ENCODE measurements around the gene PDS5A. TPM values are rescaled to one million over a fixed set of nuclear protein-coding genes. Genes with fewer than 3 reads are reported as not detected.
A peak's percentile ranks its signal among the peaks of the same experiment; 100 is the strongest.

The PDS5A gene
- total and polyA plus RNA-seq, 2 of the 13 experiments (the other 11 are each of a cell fraction or from before 2014, with no cell fraction given): 31.8 to 57.0 TPM

- TF ChIP-seq IKZF5 (CRISPR knock-in tag; IDR thresholded peaks at IDR 0.05): 0 out of 2 replicates have a peak, but pooled peaks have one; percentile 5
- TF ChIP-seq ZNF143 (CRISPR knock-in tag; IDR thresholded peaks at IDR 0.05): no peak
- no peak for TF ChIP-seq CENPX (CRISPR knock-in tag; IDR thresholded peaks at IDR 0.05)
- TF ChIP-seq NFATC3 (CRISPR knock-in tag; IDR thresholded peaks at IDR 0.05): no peak
- TF ChIP-seq PHF20 (CRISPR knock-in tag; IDR thresholded peaks at IDR 0.05): peak; percentile 43; the same call in 1 of the 2 replicates
- TF ChIP-seq GABPB1 (CRISPR knock-in tag; IDR thresholded peaks at IDR 0.05): peak; percentile 55; the same call in 1 of the 2 replicates
- no peak for TF ChIP-seq MAZ (IDR thresholded peaks at IDR 0.05; ENCODE audit: borderline replicate concordance, low read depth, low read length)
- 0 out of 2 replicates have a peak, but pooled peaks have one; percentile 5 for TF ChIP-seq MAZ (CRISPR knock-in tag; IDR thresholded peaks at IDR 0.05; ENCODE audit: low read depth)
- TF ChIP-seq ZNF564 (CRISPR knock-in tag; IDR thresholded peaks at IDR 0.05): peak; percentile 33; the same call in 1 of the 2 replicates
- TF ChIP-seq ZNF558 (CRISPR knock-in tag; IDR thresholded peaks at IDR 0.05; ENCODE audit: borderline replicate concordance): peak; percentile 36; the same call in 1 of the 2 replicates
- TF ChIP-seq TCF7L2 (IDR thresholded peaks at IDR 0.05; ENCODE audit: low read depth, low read length): no peak
- TF ChIP-seq ZNF350 (CRISPR knock-in tag; IDR thresholded peaks at IDR 0.05; ENCODE audit: borderline replicate concordance, low read depth): peak; percentile 17; the same call in 1 of the 2 replicates
- TF ChIP-seq, protein P1, sequence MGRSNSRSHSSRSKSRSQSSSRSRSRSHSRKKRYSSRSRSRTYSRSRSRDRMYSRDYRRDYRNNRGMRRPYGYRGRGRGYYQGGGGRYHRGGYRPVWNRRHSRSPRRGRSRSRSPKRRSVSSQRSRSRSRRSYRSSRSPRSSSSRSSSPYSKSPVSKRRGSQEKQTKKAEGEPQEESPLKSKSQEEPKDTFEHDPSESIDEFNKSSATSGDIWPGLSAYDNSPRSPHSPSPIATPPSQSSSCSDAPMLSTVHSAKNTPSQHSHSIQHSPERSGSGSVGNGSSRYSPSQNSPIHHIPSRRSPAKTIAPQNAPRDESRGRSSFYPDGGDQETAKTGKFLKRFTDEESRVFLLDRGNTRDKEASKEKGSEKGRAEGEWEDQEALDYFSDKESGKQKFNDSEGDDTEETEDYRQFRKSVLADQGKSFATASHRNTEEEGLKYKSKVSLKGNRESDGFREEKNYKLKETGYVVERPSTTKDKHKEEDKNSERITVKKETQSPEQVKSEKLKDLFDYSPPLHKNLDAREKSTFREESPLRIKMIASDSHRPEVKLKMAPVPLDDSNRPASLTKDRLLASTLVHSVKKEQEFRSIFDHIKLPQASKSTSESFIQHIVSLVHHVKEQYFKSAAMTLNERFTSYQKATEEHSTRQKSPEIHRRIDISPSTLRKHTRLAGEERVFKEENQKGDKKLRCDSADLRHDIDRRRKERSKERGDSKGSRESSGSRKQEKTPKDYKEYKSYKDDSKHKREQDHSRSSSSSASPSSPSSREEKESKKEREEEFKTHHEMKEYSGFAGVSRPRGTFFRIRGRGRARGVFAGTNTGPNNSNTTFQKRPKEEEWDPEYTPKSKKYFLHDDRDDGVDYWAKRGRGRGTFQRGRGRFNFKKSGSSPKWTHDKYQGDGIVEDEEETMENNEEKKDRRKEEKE (IDR thresholded peaks at IDR 0.05): no peak
- TF ChIP-seq, protein P2, sequence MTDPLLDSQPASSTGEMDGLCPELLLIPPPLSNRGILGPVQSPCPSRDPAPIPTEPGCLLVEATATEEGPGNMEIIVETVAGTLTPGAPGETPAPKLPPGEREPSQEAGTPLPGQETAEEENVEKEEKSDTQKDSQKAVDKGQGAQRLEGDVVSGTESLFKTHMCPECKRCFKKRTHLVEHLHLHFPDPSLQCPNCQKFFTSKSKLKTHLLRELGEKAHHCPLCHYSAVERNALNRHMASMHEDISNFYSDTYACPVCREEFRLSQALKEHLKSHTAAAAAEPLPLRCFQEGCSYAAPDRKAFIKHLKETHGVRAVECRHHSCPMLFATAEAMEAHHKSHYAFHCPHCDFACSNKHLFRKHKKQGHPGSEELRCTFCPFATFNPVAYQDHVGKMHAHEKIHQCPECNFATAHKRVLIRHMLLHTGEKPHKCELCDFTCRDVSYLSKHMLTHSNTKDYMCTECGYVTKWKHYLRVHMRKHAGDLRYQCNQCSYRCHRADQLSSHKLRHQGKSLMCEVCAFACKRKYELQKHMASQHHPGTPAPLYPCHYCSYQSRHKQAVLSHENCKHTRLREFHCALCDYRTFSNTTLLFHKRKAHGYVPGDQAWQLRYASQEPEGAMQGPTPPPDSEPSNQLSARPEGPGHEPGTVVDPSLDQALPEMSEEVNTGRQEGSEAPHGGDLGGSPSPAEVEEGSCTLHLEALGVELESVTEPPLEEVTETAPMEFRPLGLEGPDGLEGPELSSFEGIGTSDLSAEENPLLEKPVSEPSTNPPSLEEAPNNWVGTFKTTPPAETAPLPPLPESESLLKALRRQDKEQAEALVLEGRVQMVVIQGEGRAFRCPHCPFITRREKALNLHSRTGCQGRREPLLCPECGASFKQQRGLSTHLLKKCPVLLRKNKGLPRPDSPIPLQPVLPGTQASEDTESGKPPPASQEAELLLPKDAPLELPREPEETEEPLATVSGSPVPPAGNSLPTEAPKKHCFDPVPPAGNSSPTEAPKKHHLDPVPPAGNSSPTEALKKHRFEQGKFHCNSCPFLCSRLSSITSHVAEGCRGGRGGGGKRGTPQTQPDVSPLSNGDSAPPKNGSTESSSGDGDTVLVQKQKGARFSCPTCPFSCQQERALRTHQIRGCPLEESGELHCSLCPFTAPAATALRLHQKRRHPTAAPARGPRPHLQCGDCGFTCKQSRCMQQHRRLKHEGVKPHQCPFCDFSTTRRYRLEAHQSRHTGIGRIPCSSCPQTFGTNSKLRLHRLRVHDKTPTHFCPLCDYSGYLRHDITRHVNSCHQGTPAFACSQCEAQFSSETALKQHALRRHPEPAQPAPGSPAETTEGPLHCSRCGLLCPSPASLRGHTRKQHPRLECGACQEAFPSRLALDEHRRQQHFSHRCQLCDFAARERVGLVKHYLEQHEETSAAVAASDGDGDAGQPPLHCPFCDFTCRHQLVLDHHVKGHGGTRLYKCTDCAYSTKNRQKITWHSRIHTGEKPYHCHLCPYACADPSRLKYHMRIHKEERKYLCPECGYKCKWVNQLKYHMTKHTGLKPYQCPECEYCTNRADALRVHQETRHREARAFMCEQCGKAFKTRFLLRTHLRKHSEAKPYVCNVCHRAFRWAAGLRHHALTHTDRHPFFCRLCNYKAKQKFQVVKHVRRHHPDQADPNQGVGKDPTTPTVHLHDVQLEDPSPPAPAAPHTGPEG (CRISPR knock-in tag; IDR thresholded peaks at IDR 0.05): no peak
- no peak for TF ChIP-seq HNF4G (IDR thresholded peaks at IDR 0.05; ENCODE audit: borderline replicate concordance, low read depth, low read length)
- TF ChIP-seq HNF4G (CRISPR knock-in tag; IDR thresholded peaks at IDR 0.05; ENCODE audit: borderline replicate concordance, low read depth): peak; percentile 19; the same call in 1 of the 2 replicates
- TF ChIP-seq SAFB2 (CRISPR knock-in tag; IDR thresholded peaks at IDR 0.05; ENCODE audit: borderline replicate concordance, low read depth): 0 out of 2 replicates have a peak, but pooled peaks have one; percentile 58
- peak; percentile 38; the same call in 1 of the 2 replicates for TF ChIP-seq PHF21A (CRISPR knock-in tag; IDR thresholded peaks at IDR 0.05)
- no peak for TF ChIP-seq ZNF224 (CRISPR knock-in tag; IDR thresholded peaks at IDR 0.05)
- TF ChIP-seq ZNF737 (CRISPR knock-in tag; IDR thresholded peaks at IDR 0.05; ENCODE audit: borderline replicate concordance): 0 out of 2 replicates have a peak, but pooled peaks have one; percentile 54
Observed at GRCh38 chr4:39976945-39977488, 694 bp downstream of the PDS5A start (continued).

Data from HepG2 (cell line).